Mononuclear cell (primary cell): Measurements from ENCODE around the gene WT1. TPM values are rescaled to one million over a fixed set of nuclear protein-coding genes. Genes with fewer than 3 reads are reported as not detected.

Experiments
- H3K27me3 ChIP-seq: 2 replicates; pipeline ENCODE4 v1.6.0; 2011; ENCODE audit warnings: low read length, control low read depth; ENCODE audit not compliant: insufficient read depth
- H3K4me1 ChIP-seq: 2 replicates; pipeline ENCODE4 v1.5.1; 2011; ENCODE audit warnings: mild to moderate bottlenecking, low read length, control low read depth; ENCODE audit not compliant: insufficient read depth
- H3K4me3 ChIP-seq: 2 replicates; pipeline ENCODE4 v1.5.1; 2011; ENCODE audit warnings: mild to moderate bottlenecking, low read length, moderate library complexity
- H3K9me3 ChIP-seq: 2 replicates; pipeline ENCODE4 v1.5.1; 2011; ENCODE audit warnings: low read depth, mild to moderate bottlenecking, control low read depth, low read length
- total RNA-seq: library from RNA; depleted of rRNA; stranded (reverse); fragments of >200 nt; gene quantifications from one replicate; pipeline ENCODE4 v1.2.3, GENCODE V29; 2012

The WT1 gene
- total RNA-seq, 1 donor = not detected

DNA sequence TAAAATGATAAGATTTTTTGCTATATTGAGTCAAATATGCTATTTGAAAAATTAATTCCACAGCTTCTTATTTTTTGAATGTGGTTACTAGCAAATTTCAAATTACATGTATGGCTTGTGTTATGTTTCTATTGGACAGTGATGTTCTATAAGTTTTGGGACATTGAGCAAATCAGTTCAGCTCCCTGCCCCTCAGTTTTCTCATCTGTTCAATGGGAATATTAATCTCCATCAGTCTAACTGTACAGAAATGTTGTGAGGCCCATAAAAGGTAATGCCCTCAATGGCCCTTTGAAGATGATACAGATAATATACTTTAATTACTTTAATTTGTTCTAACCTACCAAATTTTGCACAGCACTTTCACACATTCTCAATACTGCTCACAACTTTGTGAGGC is 15.2 kb downstream of the WT1 start:
- H3K4me3 ChIP-seq = no peak overlapping the region
- peaks cover 1% of the 10 kb centered on the region for H3K27me3 ChIP-seq
- no peaks in the 10 kb centered on the region for H3K9me3 ChIP-seq
- peaks cover 13% of the 10 kb centered on the region for H3K4me1 ChIP-seq

- no peaks in the 10 kb centered on the region for H3K27me3 ChIP-seq
- no peaks in the 10 kb centered on the region for H3K9me3 ChIP-seq
- H3K4me3 ChIP-seq = no peak overlapping the region
- H3K4me1 ChIP-seq = peaks cover 13% of the 10 kb centered on the region
These were observed 16.5 kb downstream of the WT1 start for GRCh38 chr11:32418836-32419235.

GRCh38 chr11:32417806-32418205 is 17.5 kb downstream of the WT1 start:
- Histone ChIP-seq H3K4me1 (peaks cover 13% of the 10 kb centered on the region), H3K4me3 (no peak overlapping the region), H3K9me3 (no peaks in the 10 kb centered on the region), H3K27me3 (no peaks in the 10 kb centered on the region)

DNA sequence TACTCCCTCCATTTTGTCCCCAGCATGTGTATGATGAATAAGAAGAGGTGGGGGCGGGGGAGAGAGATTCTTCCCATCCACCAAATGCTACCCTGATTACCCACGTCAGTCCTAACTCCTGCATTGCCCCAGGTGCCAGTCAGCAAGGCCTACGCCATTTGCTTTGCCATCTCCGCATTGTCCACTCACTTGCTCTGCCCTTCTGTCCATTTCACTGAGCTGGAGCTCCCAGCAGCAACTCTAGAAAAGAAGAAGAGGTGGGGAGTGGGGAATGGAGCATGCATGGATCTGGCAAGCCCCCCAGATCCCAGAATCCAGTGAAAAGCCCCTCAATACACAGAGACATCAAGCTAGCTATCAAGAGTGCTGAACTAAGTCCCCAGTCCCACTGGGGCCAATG is 19.0 kb downstream of the WT1 start:
- H3K4me3 ChIP-seq = no peak overlapping the region
- H3K4me1 ChIP-seq = peaks cover 10% of the 10 kb centered on the region
- no peaks in the 10 kb centered on the region for H3K27me3 ChIP-seq
- no peaks in the 10 kb centered on the region for H3K9me3 ChIP-seq

- Histone ChIP-seq H3K27me3 (no peaks in the 10 kb centered on the region), H3K9me3 (no peaks in the 10 kb centered on the region), H3K4me3 (no peak overlapping the region), H3K4me1 (no peaks in the 10 kb centered on the region)
These were observed 20.4 kb downstream of the WT1 start for GRCh38 chr11:32414925-32415324.

DNA sequence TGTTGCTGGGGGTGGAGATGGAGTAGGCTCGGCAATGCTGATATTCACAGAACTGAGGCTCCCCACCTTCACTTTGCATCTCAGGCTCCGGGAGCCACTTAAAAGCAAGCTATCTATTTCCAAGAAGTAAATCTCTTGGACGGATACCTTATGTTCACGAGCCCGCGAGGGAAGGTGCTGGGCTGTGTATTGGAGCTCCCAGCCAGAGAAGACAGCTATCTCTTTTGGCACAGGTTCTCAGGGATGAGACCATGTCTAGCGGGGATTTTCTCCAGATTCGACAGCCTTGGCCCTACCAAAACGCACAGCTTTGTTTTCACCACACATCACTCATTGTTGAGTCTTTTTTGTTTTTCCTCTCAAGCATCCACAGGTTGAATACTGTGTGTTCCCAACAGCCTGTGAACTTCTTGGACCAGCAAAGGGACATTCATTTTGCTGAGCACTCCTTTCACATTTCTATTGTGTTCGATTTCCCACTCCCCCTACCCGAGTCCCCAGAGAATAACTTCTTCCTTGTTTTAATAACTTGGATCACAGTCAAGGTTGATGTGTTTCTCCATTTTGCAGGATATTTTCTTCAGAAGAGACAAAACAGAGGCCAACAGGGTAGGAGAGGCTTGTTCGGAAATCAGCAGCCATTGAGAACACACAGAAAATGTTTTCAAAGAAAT is 23.3 kb downstream of the WT1 start:
- Histone ChIP-seq H3K9me3 (no peaks in the 10 kb centered on the region), H3K4me1 (no peaks in the 10 kb centered on the region), H3K4me3 (no peak overlapping the region), H3K27me3 (no peaks in the 10 kb centered on the region)

- Histone ChIP-seq H3K4me3 (no peak overlapping the region), H3K4me1 (no peaks in the 10 kb centered on the region), H3K27me3 (no peaks in the 10 kb centered on the region), H3K9me3 (no peaks in the 10 kb centered on the region)
These were observed 29.7 kb downstream of the WT1 start for GRCh38 chr11:32405592-32405991.

DNA sequence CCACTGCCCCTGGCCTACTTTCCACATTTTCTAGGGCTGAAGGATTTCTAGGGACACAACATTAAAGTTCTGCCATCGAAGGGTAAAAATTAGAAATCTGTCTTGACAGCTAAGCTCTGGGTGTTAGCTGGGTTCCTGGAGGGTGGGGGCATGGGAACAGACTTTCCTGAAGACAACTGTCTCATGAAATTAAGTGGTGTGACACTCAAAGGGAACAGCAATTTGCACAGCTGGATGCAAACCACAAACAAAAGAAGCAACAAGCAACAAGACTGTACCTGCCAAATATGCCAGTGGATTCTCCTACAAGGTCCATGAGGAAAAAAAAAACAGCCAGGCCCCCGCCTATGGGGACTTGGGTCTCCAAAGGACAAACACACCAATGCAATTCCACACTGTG is 32.5 kb downstream of the WT1 start:
- Histone ChIP-seq H3K9me3 (no peaks in the 10 kb centered on the region), H3K4me1 (no peaks in the 10 kb centered on the region), H3K27me3 (no peaks in the 10 kb centered on the region), H3K4me3 (no peak overlapping the region)

DNA sequence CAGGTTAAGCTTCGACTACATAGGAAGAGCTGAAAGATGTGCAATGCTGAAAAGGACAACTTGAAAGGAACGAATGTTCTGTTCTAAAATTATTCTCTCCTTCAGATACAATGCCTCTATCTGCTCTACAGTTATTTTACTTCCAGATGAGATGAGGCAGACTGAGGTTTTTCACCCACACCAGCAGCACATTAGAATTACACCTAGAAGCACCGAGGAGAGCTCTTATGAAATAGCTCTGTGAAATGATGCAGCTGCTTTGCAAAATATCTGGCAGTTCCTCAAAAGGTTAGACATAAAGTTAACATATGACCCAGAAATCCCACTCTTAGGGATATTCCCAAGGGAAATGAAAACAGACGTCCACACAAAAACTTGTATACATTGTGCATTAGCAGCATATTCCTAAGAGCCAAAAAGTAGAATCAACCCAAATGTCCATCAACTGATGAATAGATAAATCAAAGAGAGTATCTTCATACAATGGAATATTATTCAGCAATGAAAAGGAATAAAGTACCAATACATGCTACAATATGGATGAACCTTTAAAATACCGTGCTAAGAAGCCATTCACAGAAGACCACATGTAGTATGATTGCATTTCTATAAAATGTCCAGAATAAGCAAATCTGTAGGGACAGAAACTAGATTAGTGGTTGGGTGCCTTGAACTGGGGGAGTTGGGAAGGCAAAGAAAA is 34.5 kb downstream of the WT1 start:
- Histone ChIP-seq H3K4me3 (no peak overlapping the region), H3K27me3 (no peaks in the 10 kb centered on the region), H3K9me3 (no peaks in the 10 kb centered on the region), H3K4me1 (no peaks in the 10 kb centered on the region)

- Histone ChIP-seq H3K9me3 (no peaks in the 10 kb centered on the region), H3K4me3 (no peak overlapping the region), H3K4me1 (no peaks in the 10 kb centered on the region)
These were observed 35.1 kb downstream of the WT1 start for GRCh38 chr11:32400196-32400595.

GRCh38 chr11:32396991-32397390 is 38.3 kb downstream of the WT1 start:
- H3K4me3 ChIP-seq = no peak overlapping the region
- no peaks in the 10 kb centered on the region for H3K4me1 ChIP-seq
- no peaks in the 10 kb centered on the region for H3K9me3 ChIP-seq
- H3K27me3 ChIP-seq = no peaks in the 10 kb centered on the region

More at GRCh38 chr11:32400196-32400595, 35.1 kb downstream of the WT1 start:
- no peaks in the 10 kb centered on the region for H3K27me3 ChIP-seq

DNA sequence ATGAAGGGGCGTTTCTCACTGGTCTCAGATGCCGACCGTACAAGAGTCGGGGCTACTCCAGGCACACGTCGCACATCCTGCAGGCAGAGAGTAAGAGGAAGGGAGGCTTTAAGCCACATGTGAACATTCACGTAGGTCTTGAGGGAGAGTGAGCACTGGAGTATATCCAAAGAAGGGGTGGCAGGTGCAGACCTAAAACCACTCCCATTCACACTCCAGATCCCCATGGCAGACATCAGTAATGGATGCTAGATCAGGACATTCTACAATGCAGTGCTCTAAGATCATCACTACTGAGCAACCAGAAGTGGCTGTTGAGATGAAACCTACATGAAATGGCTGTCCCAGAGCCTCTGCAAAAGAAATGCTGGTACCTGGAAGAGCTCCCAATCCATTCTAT is 39.0 kb downstream of the WT1 start:
- Histone ChIP-seq H3K9me3 (no peaks in the 10 kb centered on the region), H3K27me3 (no peaks in the 10 kb centered on the region), H3K4me3 (no peak overlapping the region), H3K4me1 (no peaks in the 10 kb centered on the region)

- H3K4me1 ChIP-seq = no peaks in the 10 kb centered on the region
- no peaks in the 10 kb centered on the region for H3K9me3 ChIP-seq
- H3K4me3 ChIP-seq = no peak overlapping the region
- H3K27me3 ChIP-seq = no peaks in the 10 kb centered on the region
These were observed 40.2 kb downstream of the WT1 start for GRCh38 chr11:32395127-32395526.

DNA sequence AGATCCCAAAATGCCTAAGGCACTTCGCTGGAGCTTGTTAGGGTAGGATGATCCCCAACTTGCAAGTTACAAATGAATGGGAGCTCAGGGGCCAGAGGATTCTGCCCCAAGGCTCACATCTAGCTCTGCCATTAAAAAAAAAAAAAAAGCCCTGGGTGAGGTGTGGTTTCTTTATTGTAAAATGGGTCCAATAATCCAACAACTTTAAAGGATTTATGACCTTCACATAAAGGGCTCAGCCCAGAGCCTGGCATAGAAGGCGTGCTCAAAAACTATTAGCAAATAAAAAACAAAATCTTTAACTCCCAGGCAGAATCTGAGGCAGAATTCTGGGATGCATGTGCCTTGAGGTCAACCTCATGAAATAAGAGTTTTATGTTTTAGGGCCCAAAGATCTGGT is 42.5 kb downstream of the WT1 start:
- H3K27me3 ChIP-seq = no peaks in the 10 kb centered on the region

DNA sequence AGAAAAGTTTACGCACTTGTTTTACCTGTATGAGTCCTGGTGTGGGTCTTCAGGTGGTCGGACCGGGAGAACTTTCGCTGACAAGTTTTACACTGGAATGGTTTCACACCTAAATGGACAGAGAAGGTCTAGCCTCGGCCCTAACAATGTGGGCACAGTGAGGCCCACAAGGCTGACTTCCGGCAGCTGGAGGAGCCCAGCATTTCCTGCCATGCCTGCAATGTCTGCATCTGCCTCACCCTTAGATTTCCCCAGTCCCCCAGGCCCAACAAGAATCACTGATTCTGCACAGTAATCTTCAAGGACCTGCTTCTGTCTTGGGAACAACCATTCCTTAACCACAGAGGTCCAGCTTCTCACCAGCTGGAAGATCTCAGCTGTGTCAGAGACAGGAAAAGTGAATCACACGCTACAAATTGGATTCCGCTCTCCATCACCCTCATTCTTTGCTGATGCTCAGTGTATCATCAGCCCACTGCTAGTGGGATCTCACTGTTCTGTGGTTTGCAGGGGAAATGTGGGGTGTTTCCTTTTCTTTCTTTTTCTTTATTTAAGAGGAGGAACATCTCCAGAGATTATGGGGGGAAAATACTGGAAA is 43.3 kb downstream of the WT1 start:
- Histone ChIP-seq H3K9me3 (no peaks in the 10 kb centered on the region), H3K27me3 (no peaks in the 10 kb centered on the region), H3K4me3 (no peak overlapping the region), H3K4me1 (no peaks in the 10 kb centered on the region)

More for the DNA sequence above, 42.5 kb downstream of the WT1 start:
- no peaks in the 10 kb centered on the region for H3K4me1 ChIP-seq
- no peaks in the 10 kb centered on the region for H3K9me3 ChIP-seq
- no peak overlapping the region for H3K4me3 ChIP-seq

DNA sequence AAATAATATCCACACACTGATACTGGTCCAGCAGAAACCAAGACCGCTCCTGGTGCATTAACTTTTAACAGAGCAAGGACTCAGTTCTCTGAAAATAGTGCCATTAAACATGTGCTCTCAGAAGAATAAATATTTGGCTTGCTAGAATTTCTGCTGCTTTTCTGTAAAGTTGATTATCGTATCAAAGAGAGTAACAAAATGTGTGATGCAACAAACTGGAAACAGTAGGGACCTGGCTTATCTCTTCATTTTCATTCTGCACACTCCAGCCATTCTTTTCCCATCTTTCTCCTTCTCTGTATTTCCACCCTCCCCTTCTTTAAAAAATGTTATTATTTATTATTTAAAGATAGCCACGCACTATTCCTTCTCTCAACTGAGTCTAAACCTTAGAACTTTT is 43.9 kb downstream of the WT1 start:
- Histone ChIP-seq H3K9me3 (no peaks in the 10 kb centered on the region), H3K27me3 (no peaks in the 10 kb centered on the region), H3K4me3 (no peak overlapping the region)

More for the DNA sequence above, 43.9 kb downstream of the WT1 start:
- no peaks in the 10 kb centered on the region for H3K4me1 ChIP-seq
